Vagina (tissue), 2 donors: ENCODE measurements around the gene PNPLA2. TPM values are rescaled to one million over a fixed set of nuclear protein-coding genes. Genes with fewer than 3 reads are reported as not detected.

Experiments used
- DNase-seq, 2 donors: peaks; one replicate each; pipeline ENCODE4 v3.0.0-alpha.2; 2017; ENCODE audit errors: extremely low spot score in 2 of 2
- H3K27ac ChIP-seq: fragments of 200-600 bp; sonication (generic); one replicate; pipeline ENCODE4 v1.5.1; 2019
- H3K27me3 ChIP-seq: fragments of 200-600 bp; sonication (generic); one replicate; pipeline ENCODE4 v1.5.1; 2019
- H3K36me3 ChIP-seq, 2 donors: fragments of 200-600 bp; sonication (generic); one replicate each; pipeline ENCODE4 v1.5.1; 2017 to 2019
- H3K4me1 ChIP-seq: fragments of 200-600 bp; sonication (generic); one replicate; pipeline ENCODE4 v1.5.1; 2019
- H3K4me3 ChIP-seq, 2 donors: fragments of 200-600 bp; sonication (generic); 1 replicate in 1 of 2; 2 replicates in 1 of 2; pipeline ENCODE4 v1.5.1; 2016 to 2019
- H3K9me3 ChIP-seq: fragments of 200-600 bp; sonication (generic); one replicate; pipeline ENCODE4 v1.5.1; 2019
- POLR2A ChIP-seq, 2 donors: fragments of 450-650 bp; IDR thresholded peaks; one replicate each; pipeline ENCODE4 v1.6.1; 2017; ENCODE audit warnings: antibody characterized with exemption in 2 of 2, mild to moderate bottlenecking in 2 of 2, moderate library complexity in 2 of 2
- POLR2AphosphoS5 ChIP-seq, 2 donors: sonication (generic); formaldehyde crosslinking; IDR thresholded peaks; one replicate each; pipeline ENCODE4 v1.9.0; 2017; ENCODE audit warnings: antibody characterized with exemption in 2 of 2, mild to moderate bottlenecking in 2 of 2, low read depth in 1 of 2; ENCODE audit not compliant: insufficient read depth in 1 of 2
- intact Hi-C: fragments of 100-400 bp; cut with DNase I; formaldehyde crosslinking; loops from one replicate; pipeline ENCODE4 v1.15.1; 2023
- total RNA-seq: library from RNA; depleted of rRNA; stranded (reverse); fragments of >200 nt; gene quantifications from one replicate; pipeline ENCODE4 v1.2.3, GENCODE V29; 2016
- TF ChIP-seq, protein P1 (sequence below), 3 experiments: fragments of 450-650 bp in 2 of 3; fragments of 200-600 bp in 1 of 3; sonication (generic) in 1 of 3; IDR thresholded peaks; one replicate each; pipeline ENCODE4 v1.5.1; 2017 to 2019; ENCODE audit warnings: antibody characterized with exemption in 3 of 3, mild to moderate bottlenecking in 2 of 3, moderate library complexity in 2 of 3

The PNPLA2 gene
- total RNA-seq, 1 donor from 2014 or later: 103 TPM

GRCh38 chr11:827897-828192, 9.1 kb downstream of the PNPLA2 start, which contains the start of gene CRACR2B:
Gene CRACR2B (plus strand): TSS chr11:827919. CDS start chr11:828608, 689 bp downstream.
- H3K27me3 ChIP-seq: no peaks in the 10 kb centered on the region
- H3K4me1 ChIP-seq: peaks cover 61% of the 10 kb centered on the region
- no peak within 1 kb of the TSS for H3K27ac ChIP-seq
- H3K9me3 ChIP-seq: no peaks in the 10 kb centered on the region
- intact Hi-C loops: no loop called here
- TF ChIP-seq POLR2AphosphoS5 (IDR thresholded peaks at IDR 0.05; ENCODE audit: insufficient read depth in 1 of 2, low read depth in 1 of 2): no peak
- TF ChIP-seq, protein P1, sequence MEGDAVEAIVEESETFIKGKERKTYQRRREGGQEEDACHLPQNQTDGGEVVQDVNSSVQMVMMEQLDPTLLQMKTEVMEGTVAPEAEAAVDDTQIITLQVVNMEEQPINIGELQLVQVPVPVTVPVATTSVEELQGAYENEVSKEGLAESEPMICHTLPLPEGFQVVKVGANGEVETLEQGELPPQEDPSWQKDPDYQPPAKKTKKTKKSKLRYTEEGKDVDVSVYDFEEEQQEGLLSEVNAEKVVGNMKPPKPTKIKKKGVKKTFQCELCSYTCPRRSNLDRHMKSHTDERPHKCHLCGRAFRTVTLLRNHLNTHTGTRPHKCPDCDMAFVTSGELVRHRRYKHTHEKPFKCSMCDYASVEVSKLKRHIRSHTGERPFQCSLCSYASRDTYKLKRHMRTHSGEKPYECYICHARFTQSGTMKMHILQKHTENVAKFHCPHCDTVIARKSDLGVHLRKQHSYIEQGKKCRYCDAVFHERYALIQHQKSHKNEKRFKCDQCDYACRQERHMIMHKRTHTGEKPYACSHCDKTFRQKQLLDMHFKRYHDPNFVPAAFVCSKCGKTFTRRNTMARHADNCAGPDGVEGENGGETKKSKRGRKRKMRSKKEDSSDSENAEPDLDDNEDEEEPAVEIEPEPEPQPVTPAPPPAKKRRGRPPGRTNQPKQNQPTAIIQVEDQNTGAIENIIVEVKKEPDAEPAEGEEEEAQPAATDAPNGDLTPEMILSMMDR (IDR thresholded peaks at IDR 0.05): no peak
- TF ChIP-seq POLR2A (IDR thresholded peaks at IDR 0.05): no peak
- peak within 1 kb of the TSS; percentile 33 to 36 for H3K4me3 ChIP-seq
- DNase-seq: no peak
- H3K36me3 ChIP-seq: peaks cover 0 to 22% of the 10 kb centered on the region in 2 donors

DNA sequence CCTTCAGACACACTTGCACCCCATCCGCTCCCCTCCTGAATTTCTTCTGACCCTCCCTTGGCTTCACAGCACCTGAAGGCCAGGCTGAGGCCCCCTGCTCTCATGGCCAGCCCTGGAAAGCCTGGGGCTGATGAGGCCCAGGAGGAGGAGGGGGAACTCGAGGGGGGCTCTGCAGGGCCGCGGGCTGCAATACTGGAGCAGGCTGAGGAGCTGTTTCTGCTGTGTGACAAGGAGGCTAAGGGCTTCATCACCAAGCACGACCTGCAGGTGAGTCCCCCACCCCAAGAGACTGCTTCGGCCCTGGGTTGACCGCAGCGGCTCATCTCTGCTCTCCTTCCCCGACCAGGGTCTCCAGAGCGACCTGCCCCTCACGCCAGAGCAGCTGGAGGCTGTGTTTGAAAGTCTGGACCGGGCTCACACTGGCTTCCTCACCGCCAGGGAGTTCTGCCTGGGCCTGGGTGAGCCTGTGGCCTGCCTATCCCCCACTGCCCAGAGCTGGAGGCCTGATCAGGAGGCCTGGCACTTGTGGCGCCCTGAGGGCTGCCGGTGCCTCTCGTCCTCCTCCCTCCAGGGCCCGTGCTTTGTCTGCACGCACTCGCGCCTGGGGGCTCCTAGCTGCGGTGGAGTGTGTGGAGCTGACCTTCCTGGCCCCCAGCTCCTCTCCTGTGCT, 9.9 kb downstream of the PNPLA2 start:
- intact Hi-C loops: no loop called here
- peaks cover 65% of the 10 kb centered on the region for H3K4me1 ChIP-seq
- H3K36me3 ChIP-seq: peaks cover 0 to 17% of the 10 kb centered on the region in 2 donors
- no peaks in the 10 kb centered on the region for H3K27me3 ChIP-seq
- TF ChIP-seq POLR2AphosphoS5 (IDR thresholded peaks at IDR 0.05; ENCODE audit: insufficient read depth in 1 of 2, low read depth in 1 of 2) (no peak), POLR2A (IDR thresholded peaks at IDR 0.05) (no peak)
- TF ChIP-seq, protein P1 (IDR thresholded peaks at IDR 0.05): no peak
- H3K27ac ChIP-seq: no peak overlapping the region
- DNase-seq: no peak
- peak overlapping the region in 1 of 2 donors; percentile 42 for H3K4me3 ChIP-seq
- H3K9me3 ChIP-seq: no peaks in the 10 kb centered on the region

GRCh38 chr11:829176-829846, 10.6 kb downstream of the PNPLA2 start:
- H3K27me3 ChIP-seq: no peaks in the 10 kb centered on the region

GRCh38 chr11:829847-830294, 11.2 kb downstream of the PNPLA2 start:
- Histone ChIP-seq H3K9me3 (no peaks in the 10 kb centered on the region), H3K27ac (no peak overlapping the region), H3K4me1 (peaks cover 77% of the 10 kb centered on the region), H3K27me3 (no peaks in the 10 kb centered on the region), H3K36me3 (peaks cover 0 to 5% of the 10 kb centered on the region in 2 donors), H3K4me3 (peak overlapping the region; percentile 38 to 42)
- peak in 1 of 2 donors; percentile 6 for TF ChIP-seq POLR2AphosphoS5 (IDR thresholded peaks at IDR 0.05; ENCODE audit: insufficient read depth in 1 of 2, low read depth in 1 of 2)
- TF ChIP-seq, protein P1 (IDR thresholded peaks at IDR 0.05): no peak
- no peak for DNase-seq
- intact Hi-C loops: no loop called here

More at GRCh38 chr11:829176-829846, 10.6 kb downstream of the PNPLA2 start:
- H3K36me3 ChIP-seq: peaks cover 0 to 11% of the 10 kb centered on the region in 2 donors
- TF ChIP-seq POLR2A (IDR thresholded peaks at IDR 0.05): no peak
- peak; percentile 26 to 54 for TF ChIP-seq POLR2AphosphoS5 (IDR thresholded peaks at IDR 0.05; ENCODE audit: insufficient read depth in 1 of 2, low read depth in 1 of 2)
- intact Hi-C loops: no loop called here
- H3K4me3 ChIP-seq: peak overlapping the region; percentile 38 to 42
- no peak overlapping the region for H3K27ac ChIP-seq
- H3K9me3 ChIP-seq: no peaks in the 10 kb centered on the region
- H3K4me1 ChIP-seq: peaks cover 72% of the 10 kb centered on the region
- DNase-seq: no peak

GRCh38 chr11:830295-831117, 11.8 kb downstream of the PNPLA2 start:
- H3K36me3 ChIP-seq: no peaks in the 10 kb centered on the region
- H3K4me3 ChIP-seq: peak overlapping the region; percentile 38 to 42
- peaks cover 84% of the 10 kb centered on the region for H3K4me1 ChIP-seq
- DNase-seq: no peak
- TF ChIP-seq, protein P1 (IDR thresholded peaks at IDR 0.05): no peak
- TF ChIP-seq POLR2AphosphoS5 (IDR thresholded peaks at IDR 0.05; ENCODE audit: insufficient read depth in 1 of 2, low read depth in 1 of 2) (no peak), POLR2A (IDR thresholded peaks at IDR 0.05) (no peak)
- H3K27ac ChIP-seq: no peak overlapping the region
- intact Hi-C loops: no loop called here
- no peaks in the 10 kb centered on the region for H3K9me3 ChIP-seq
- H3K27me3 ChIP-seq: no peaks in the 10 kb centered on the region
